SK-N-MC (cell line): ENCODE results near the gene NYAP2.

Experiments used
- EZH2 ChIP-seq: fragments of 200-600 bp; sonication (generic); IDR thresholded peaks from one replicate; pipeline ENCODE4 v1.6.1; 2017; ENCODE audit warnings: antibody characterized with exemption
- FOXP2 ChIP-seq: optimal IDR thresholded peaks from 2 replicates; pipeline ENCODE3; 2011; ENCODE audit warnings: mild to moderate bottlenecking, moderate library complexity; ENCODE audit not compliant: insufficient read depth; ENCODE audit errors: extremely low read length, control extremely low read depth
- POLR2AphosphoS5 ChIP-seq: IDR thresholded peaks from 2 replicates; pipeline ENCODE4 v1.6.1; 2012; ENCODE audit warnings: mild to moderate bottlenecking, low read depth, low read length, borderline replicate concordance

GRCh38 chr2:225411452-225411851, 11.9 kb downstream of the NYAP2 start:
- TF ChIP-seq POLR2AphosphoS5 (no peak), EZH2 (no peak), FOXP2 (no peak)
